ENCODE measurements around the gene LAMP2.

The LAMP2 gene

GRCh38 chrX:120512627-120513026, 43.5 kb upstream of the LAMP2 start:
- no peaks in the 10 kb centered on the region for H3K9me2 ChIP-seq (replicated peaks; ENCODE audit: insufficient read depth, low read length)
- TF ChIP-seq, protein P1, sequence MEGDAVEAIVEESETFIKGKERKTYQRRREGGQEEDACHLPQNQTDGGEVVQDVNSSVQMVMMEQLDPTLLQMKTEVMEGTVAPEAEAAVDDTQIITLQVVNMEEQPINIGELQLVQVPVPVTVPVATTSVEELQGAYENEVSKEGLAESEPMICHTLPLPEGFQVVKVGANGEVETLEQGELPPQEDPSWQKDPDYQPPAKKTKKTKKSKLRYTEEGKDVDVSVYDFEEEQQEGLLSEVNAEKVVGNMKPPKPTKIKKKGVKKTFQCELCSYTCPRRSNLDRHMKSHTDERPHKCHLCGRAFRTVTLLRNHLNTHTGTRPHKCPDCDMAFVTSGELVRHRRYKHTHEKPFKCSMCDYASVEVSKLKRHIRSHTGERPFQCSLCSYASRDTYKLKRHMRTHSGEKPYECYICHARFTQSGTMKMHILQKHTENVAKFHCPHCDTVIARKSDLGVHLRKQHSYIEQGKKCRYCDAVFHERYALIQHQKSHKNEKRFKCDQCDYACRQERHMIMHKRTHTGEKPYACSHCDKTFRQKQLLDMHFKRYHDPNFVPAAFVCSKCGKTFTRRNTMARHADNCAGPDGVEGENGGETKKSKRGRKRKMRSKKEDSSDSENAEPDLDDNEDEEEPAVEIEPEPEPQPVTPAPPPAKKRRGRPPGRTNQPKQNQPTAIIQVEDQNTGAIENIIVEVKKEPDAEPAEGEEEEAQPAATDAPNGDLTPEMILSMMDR (IDR thresholded peaks at IDR 0.05; ENCODE audit: insufficient read depth, low read length, poor library complexity, severe bottlenecking): no peak
- TF ChIP-seq EZH2phosphoT487 (conservative IDR thresholded peaks at IDR 0.05; ENCODE audit: low read length): no peak
- H3K4me3 ChIP-seq (ENCODE audit: insufficient read depth, low read length, poor library complexity, severe bottlenecking): no peak overlapping the region
- no peaks in the 10 kb centered on the region for H4K20me1 ChIP-seq (ENCODE audit: low read depth, low read length)
- H3K36me3 ChIP-seq (ENCODE audit: low read length): no peaks in the 10 kb centered on the region
- H3F3A ChIP-seq (ENCODE audit: insufficient read depth): no peaks in the 10 kb centered on the region
- H3K79me2 ChIP-seq (ENCODE audit: insufficient read depth, low read length): no peaks in the 10 kb centered on the region
- H3K27ac ChIP-seq (ENCODE audit: low read depth, low read length): no peak overlapping the region
- no peak overlapping the region for H3K9ac ChIP-seq (ENCODE audit: low read length)
- H3K4me2 ChIP-seq (ENCODE audit: low read depth, low read length, poor library complexity, severe bottlenecking): no peak overlapping the region
- H3K9me3 ChIP-seq (ENCODE audit: insufficient read depth, low read length): no peaks in the 10 kb centered on the region
- H3K27me3 ChIP-seq (ENCODE audit: low read length): no peaks in the 10 kb centered on the region
- H2AFZ ChIP-seq (ENCODE audit: low read depth, low read length, severe bottlenecking): no peak overlapping the region

DNA sequence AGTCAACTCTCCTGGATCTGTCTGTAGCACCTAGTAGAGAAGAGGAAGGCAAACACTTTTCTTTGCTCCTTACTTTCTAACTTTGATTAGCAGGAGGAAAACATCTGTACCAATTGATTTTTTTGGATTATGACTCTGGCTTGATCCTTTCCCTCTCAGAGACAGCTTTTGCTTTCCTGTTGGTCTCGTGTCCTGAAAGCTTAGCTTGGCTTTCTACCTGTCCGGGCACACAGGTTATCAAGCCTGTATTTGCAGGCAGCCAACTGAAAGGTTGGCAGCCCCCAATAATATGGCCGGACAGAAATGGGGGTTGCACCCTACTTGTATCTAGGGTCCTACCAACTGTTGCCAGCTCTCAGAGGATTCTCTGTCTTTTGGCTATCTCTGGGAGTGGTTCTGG, 43.1 kb upstream of the LAMP2 start:
- no peaks in the 10 kb centered on the region for H4K20me1 ChIP-seq (ENCODE audit: low read depth, low read length)
- H3F3A ChIP-seq (ENCODE audit: insufficient read depth): no peaks in the 10 kb centered on the region
- H3K27ac ChIP-seq (ENCODE audit: low read depth, low read length): no peak overlapping the region
- H2AFZ ChIP-seq (ENCODE audit: low read depth, low read length, severe bottlenecking): no peak overlapping the region
- no peaks in the 10 kb centered on the region for H3K36me3 ChIP-seq (ENCODE audit: low read length)
- no peak overlapping the region for H3K4me3 ChIP-seq (ENCODE audit: insufficient read depth, low read length, poor library complexity, severe bottlenecking)
- no peaks in the 10 kb centered on the region for H3K9me3 ChIP-seq (ENCODE audit: insufficient read depth, low read length)
- H3K27me3 ChIP-seq (ENCODE audit: low read length): no peaks in the 10 kb centered on the region
- no peaks in the 10 kb centered on the region for H3K79me2 ChIP-seq (ENCODE audit: insufficient read depth, low read length)
- TF ChIP-seq, protein P1 (IDR thresholded peaks at IDR 0.05; ENCODE audit: insufficient read depth, low read length, poor library complexity, severe bottlenecking): no peak
- TF ChIP-seq EZH2phosphoT487 (conservative IDR thresholded peaks at IDR 0.05; ENCODE audit: low read length): no peak
- no peak overlapping the region for H3K9ac ChIP-seq (ENCODE audit: low read length)
- no peak overlapping the region for H3K4me2 ChIP-seq (ENCODE audit: low read depth, low read length, poor library complexity, severe bottlenecking)
- H3K9me2 ChIP-seq (replicated peaks; ENCODE audit: insufficient read depth, low read length): no peaks in the 10 kb centered on the region

GRCh38 chrX:120504569-120504968, 35.5 kb upstream of the LAMP2 start:
- Histone ChIP-seq H3K9ac (ENCODE audit: low read length) (no peak overlapping the region), H3K27ac (ENCODE audit: low read depth, low read length) (no peak overlapping the region), H4K20me1 (ENCODE audit: low read depth, low read length) (no peaks in the 10 kb centered on the region), H3K36me3 (ENCODE audit: low read length) (no peaks in the 10 kb centered on the region), H3K27me3 (ENCODE audit: low read length) (no peaks in the 10 kb centered on the region), H3F3A (ENCODE audit: insufficient read depth) (no peaks in the 10 kb centered on the region), H3K4me2 (ENCODE audit: low read depth, low read length, poor library complexity, severe bottlenecking) (no peak overlapping the region), H3K4me3 (ENCODE audit: insufficient read depth, low read length, poor library complexity, severe bottlenecking) (no peak overlapping the region), H3K9me3 (ENCODE audit: insufficient read depth, low read length) (no peaks in the 10 kb centered on the region), H3K79me2 (ENCODE audit: insufficient read depth, low read length) (no peaks in the 10 kb centered on the region), H3K9me2 (replicated peaks; ENCODE audit: insufficient read depth, low read length) (no peaks in the 10 kb centered on the region), H2AFZ (ENCODE audit: low read depth, low read length, severe bottlenecking) (no peak overlapping the region)
- TF ChIP-seq, protein P1 (IDR thresholded peaks at IDR 0.05; ENCODE audit: insufficient read depth, low read length, poor library complexity, severe bottlenecking): no peak
- TF ChIP-seq EZH2phosphoT487 (conservative IDR thresholded peaks at IDR 0.05; ENCODE audit: low read length): no peak

Measured in SU-DHL-6 (cell line).